ENCODE results near the gene RIN2. TPM values are rescaled to one million over a fixed set of nuclear protein-coding genes. Genes with fewer than 3 reads are reported as not detected.
"Not testable (repeated sequence)": the region's sequence is repeated elsewhere in the genome, so short reads cannot be mapped to it uniquely, and the experiment has no call there.

The RIN2 gene
- total and polyA plus RNA-seq, 7 donors = 4.4 to 33.4 (median 18.9) TPM

- Histone ChIP-seq H3K27me3 (ENCODE audit: insufficient read depth in 3 of 3, low read length in 2 of 3) (no peaks in the 10 kb centered on the region), H3K4me1 (no peaks in the 10 kb centered on the region), H3K36me3 (ENCODE audit: insufficient read depth in 1 of 2, low read depth in 1 of 2) (no peaks in the 10 kb centered on the region), H3K4me3 (no peak overlapping the region), H3K27ac (no peak overlapping the region), H3K9me3 (peaks cover 4% of the 10 kb centered on the region)
- DNase-seq (no peak), ATAC-seq (no peak)
- intact Hi-C loops (cut with DNase I) = no loop called here
- WGBS, 3 donors = 98% methylated on average over 2 of the region's 2 CpGs
- no peak for TF ChIP-seq CTCF (IDR thresholded peaks at IDR 0.05)
Measured at GRCh38 chr20:19793716-19794115, 35.7 kb downstream of the RIN2 start.

DNA sequence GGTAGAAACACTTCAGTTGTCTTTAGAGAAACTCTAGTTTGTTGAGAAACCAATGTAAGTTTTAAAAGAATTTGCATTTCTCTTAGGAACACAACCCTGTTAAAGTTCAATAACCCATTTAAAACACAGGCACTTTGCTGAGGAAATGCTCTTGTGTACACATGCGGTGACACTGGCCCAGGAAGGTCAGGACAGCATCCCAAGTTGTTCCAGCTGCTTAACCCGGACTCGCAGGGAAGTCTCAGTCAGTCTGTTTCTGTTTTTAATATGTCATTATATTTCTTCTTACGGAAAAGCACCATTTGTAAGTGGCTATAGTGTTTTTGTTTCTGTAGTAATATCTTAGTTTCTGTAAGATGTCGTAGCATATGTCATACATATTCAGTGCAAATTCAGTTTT, 36.9 kb downstream of the RIN2 start:
- Histone ChIP-seq H3K27ac (no peak overlapping the region), H3K27me3 (ENCODE audit: insufficient read depth in 3 of 3, low read length in 2 of 3) (no peaks in the 10 kb centered on the region), H3K4me3 (no peak overlapping the region), H3K36me3 (ENCODE audit: insufficient read depth in 1 of 2, low read depth in 1 of 2) (peaks cover 0 to 6% of the 10 kb centered on the region in 2 donors), H3K4me1 (no peaks in the 10 kb centered on the region), H3K9me3 (no peaks in the 10 kb centered on the region)
- WGBS, 3 donors = 59 to 67% (median 64%) methylated on average over 5 of the region's 5 CpGs
- no peak for ATAC-seq
- intact Hi-C loops (cut with DNase I) = no loop called here
- TF ChIP-seq CTCF (IDR thresholded peaks at IDR 0.05) = no peak
- no peak for DNase-seq

GRCh38 chr20:19799325-19799724, 41.3 kb downstream of the RIN2 start:
- WGBS, 3 donors = 87 to 88% (median 88%) methylated on average over 5 of the region's 5 CpGs

DNA sequence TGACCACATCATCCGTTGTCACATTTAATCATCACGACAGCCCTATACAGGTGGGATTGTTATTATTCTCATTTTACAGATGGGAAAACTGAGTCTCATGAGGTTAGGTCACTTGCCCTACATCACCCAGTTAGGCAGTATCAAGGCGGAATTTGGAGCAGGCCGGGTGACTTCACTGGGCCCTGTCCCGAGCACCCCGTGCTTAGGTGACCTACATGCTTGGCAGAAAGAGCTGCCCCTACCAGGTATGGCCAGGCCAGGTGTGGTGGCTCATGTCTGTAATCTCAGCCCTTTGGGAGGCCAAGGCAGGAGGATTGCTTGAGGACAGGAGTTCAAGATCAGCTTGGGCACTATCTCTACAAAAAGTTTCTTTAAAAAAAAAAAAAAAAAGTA, 44.0 kb downstream of the RIN2 start:
- peaks cover 0 to 41% of the 10 kb centered on the region in 2 donors for H3K36me3 ChIP-seq (ENCODE audit: insufficient read depth in 1 of 2, low read depth in 1 of 2)
- TF ChIP-seq CTCF (IDR thresholded peaks at IDR 0.05) = no peak
- no peaks in the 10 kb centered on the region for H3K9me3 ChIP-seq
- no peaks in the 10 kb centered on the region for H3K27me3 ChIP-seq (ENCODE audit: insufficient read depth in 3 of 3, low read length in 2 of 3)
- H3K4me1 ChIP-seq = peaks cover 7% of the 10 kb centered on the region
- 95 to 98% (median 96%) methylated on average over 6 of the region's 6 CpGs for WGBS, 3 donors
- no peak overlapping the region for H3K4me3 ChIP-seq
- intact Hi-C loops (cut with DNase I) = loop anchor here (5.0 to 10.0 kb wide), 2 partner anchors 97 to 110 kb away; no protein-coding TSS in a partner anchor
- ATAC-seq (no peak), DNase-seq (no peak)
- H3K27ac ChIP-seq = no peak overlapping the region

More at GRCh38 chr20:19799325-19799724, 41.3 kb downstream of the RIN2 start:
- no peaks in the 10 kb centered on the region for H3K9me3 ChIP-seq
- no peaks in the 10 kb centered on the region for H3K27me3 ChIP-seq (ENCODE audit: insufficient read depth in 3 of 3, low read length in 2 of 3)
- no peak for TF ChIP-seq CTCF (IDR thresholded peaks at IDR 0.05)
- DNase-seq (no peak), ATAC-seq (no peak)
- H3K4me1 ChIP-seq = no peaks in the 10 kb centered on the region
- H3K4me3 ChIP-seq = no peak overlapping the region
- no peak overlapping the region for H3K27ac ChIP-seq
- intact Hi-C loops (cut with DNase I) = no loop called here
- peaks cover 0 to 41% of the 10 kb centered on the region in 2 donors for H3K36me3 ChIP-seq (ENCODE audit: insufficient read depth in 1 of 2, low read depth in 1 of 2)

DNA sequence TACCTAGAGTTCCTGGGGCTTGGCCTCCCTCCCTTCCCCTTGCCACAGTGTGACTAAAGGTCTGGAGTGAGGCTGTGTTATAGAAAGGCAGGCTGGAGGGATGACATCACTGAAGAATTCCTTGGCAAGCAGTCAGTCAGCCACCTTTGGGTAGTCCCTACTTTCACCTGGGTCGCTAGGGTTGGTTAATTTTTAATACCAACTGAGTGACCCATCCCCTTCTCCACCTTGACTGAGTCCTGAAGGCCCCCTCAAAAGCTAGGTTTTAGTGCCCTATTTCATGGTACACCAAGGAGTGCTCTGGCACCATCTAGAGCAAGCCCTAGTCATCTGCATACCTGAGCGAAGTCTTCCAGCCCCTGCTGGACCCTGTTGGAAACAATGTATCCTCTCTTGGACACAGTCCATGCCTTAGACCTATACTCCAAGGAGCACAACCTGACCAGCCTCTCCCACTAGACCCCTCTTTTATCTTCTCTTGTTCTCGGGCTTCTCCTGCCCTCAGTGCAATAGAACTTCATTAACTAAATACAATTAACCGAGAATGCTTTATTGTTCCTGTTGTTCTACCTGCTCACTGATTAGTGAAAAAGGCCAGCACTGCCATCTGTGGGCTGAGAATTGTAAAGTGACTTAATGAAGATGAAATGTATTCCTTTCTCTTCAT, 44.6 kb downstream of the RIN2 start:
- ATAC-seq (peak; percentile 44 to 48 (median 45)), DNase-seq (no peak)
- Histone ChIP-seq H3K27ac (no peak overlapping the region), H3K4me3 (no peak overlapping the region), H3K36me3 (ENCODE audit: insufficient read depth in 1 of 2, low read depth in 1 of 2) (peaks cover 0 to 41% of the 10 kb centered on the region in 2 donors), H3K27me3 (ENCODE audit: insufficient read depth in 3 of 3, low read length in 2 of 3) (no peaks in the 10 kb centered on the region), H3K4me1 (peaks cover 10% of the 10 kb centered on the region), H3K9me3 (no peaks in the 10 kb centered on the region)
- TF ChIP-seq CTCF (IDR thresholded peaks at IDR 0.05) = peak; percentile 23
- 85 to 96% (median 86%) methylated on average over 4 of the region's 4 CpGs for WGBS, 3 donors
- intact Hi-C loops (cut with DNase I) = loop anchor here (5.0 to 10.0 kb wide), 2 partner anchors 98 to 110 kb away; no protein-coding TSS in a partner anchor

DNA sequence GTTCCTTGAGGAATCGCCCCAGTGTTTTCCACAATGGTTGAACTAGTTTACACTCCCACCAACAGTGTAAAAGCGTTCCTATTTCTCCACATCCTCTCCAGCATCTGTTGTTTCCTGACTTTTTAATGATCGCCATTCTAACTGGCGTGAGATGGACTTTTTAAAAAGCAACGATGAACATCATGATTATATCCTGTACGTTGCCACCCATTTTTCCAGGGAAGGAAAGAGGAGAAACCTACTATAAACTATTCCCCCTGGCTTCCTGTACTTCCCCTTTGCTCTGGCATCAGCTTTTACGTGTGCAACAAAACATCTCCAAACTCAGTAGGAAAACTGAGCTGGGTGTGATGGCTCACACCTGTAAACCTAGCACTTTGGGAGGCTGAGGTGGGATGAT, 48.2 kb downstream of the RIN2 start:
- not testable (repeated sequence) for H3K27me3 ChIP-seq (ENCODE audit: insufficient read depth in 3 of 3, low read length in 2 of 3); DNase-seq; H3K4me1 ChIP-seq; H3K4me3 ChIP-seq; H3K9me3 ChIP-seq; ATAC-seq
- peak overlapping the region; percentile 4 for H3K27ac ChIP-seq
- H3K36me3 ChIP-seq (ENCODE audit: insufficient read depth in 1 of 2, low read depth in 1 of 2) = peaks cover 0 to 29% of the 10 kb centered on the region in 2 donors
- intact Hi-C loops (cut with DNase I) = loop anchor here in 1 of 2 donors (10.0 kb wide), 1 partner anchor 101 kb away; no protein-coding TSS in a partner anchor
- 63 to 87% (median 85%) methylated on average over 7 of the region's 7 CpGs for WGBS, 3 donors

Data from psoas muscle (tissue), 8 donors.